Stimulated activated CD4-positive, alpha-beta T cell treated with anti-CD3 and anti-CD28 coated beads, Interleukin-1b, Interleukin-23, amount 100 ng/mL, for 48 hours (primary cell): ENCODE results near the gene TP53I3.
"Not testable (repeated sequence)": the region's sequence is repeated elsewhere in the genome, so short reads cannot be mapped to it uniquely, and the experiment has no call there.

Experiments used
- DNase-seq: peaks from one replicate; pipeline ENCODE4 v3.0.0-alpha.2; 2020

Gene TP53I3

GRCh38 chr2:24084386-24085199 is at the start of gene TP53I3:
TP53I3 (minus strand) TSS chr2:24084834; CDS start chr2:24084326, 508 bp downstream.
- DNase-seq = peak; percentile 75

GRCh38 chr2:24132543-24132942 is 47.9 kb upstream of the TP53I3 start:
- no peak for DNase-seq

- no peak for DNase-seq
These were observed 41.3 kb upstream of the TP53I3 start for GRCh38 chr2:24125956-24126355.

DNA sequence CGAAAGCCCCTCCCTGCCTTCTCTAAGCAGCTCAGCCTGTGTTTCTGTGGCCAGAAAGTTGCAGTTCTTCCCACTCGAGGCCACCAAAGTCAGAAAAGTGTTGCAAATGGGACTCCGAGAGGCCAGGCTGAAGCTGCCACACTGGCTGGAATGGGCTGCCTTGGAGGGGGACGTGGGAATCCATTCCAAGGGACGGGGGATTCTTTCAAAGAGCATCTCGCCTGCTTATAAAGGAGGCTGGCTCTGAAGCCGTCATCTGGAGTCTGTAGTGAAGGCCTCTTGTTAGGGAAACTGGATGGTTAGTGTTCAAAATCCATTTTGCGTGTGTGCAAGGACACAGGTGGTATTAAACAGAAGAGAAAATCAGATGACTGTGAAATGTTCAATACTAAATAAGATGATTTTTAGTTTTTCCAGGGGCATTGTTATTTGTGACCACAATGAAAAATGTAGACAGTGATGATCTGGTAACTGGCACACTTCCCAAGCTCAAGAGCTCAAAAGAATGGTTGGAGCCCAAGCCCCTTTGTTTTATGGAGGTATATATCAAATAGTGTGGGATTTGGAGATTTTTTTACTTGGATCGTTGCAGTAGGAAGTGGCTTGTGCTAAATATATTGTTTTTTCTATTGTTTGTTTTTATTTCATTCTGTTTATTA is 39.4 kb upstream of the TP53I3 start:
- DNase-seq = no peak

- peak; percentile 67 for DNase-seq
These were observed 38.7 kb upstream of the TP53I3 start, which contains the start of the genes FAM228B and PFN4 for GRCh38 chr2:24123195-24123921. FAM228B (plus strand) TSS chr2:24123469; CDS start chr2:24124362, 893 bp downstream. PFN4 (minus strand) TSS chr2:24123334; CDS start chr2:24122535, 799 bp downstream.

- DNase-seq = no peak
These were observed 37.9 kb upstream of the TP53I3 start for GRCh38 chr2:24122366-24123194.

- no peak for DNase-seq
These were observed 36.8 kb upstream of the TP53I3 start for GRCh38 chr2:24121469-24121868.

- no peak for DNase-seq
These were observed 36.4 kb upstream of the TP53I3 start for GRCh38 chr2:24121066-24121465.

DNA sequence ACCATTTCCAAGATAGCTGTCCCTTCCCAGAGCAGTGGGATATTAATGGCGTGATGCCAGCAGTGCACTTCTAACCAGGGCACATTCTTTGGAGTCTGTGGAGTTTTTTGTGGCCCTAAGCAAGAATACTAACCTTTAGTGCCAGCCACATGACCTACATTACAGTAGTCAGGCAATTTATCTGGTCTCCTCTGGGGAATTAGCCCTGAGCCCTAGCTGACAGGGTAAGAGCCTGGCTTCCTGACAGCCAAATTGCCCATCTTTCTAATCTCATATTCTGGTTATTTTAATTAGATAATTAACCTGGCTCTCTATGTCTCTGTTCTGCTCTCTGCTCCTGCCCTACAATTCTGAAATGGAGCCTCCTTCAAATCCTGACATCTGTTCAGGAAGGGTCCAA is 33.3 kb upstream of the TP53I3 start:
- no peak for DNase-seq

- DNase-seq = no peak
These were observed 30.4 kb upstream of the TP53I3 start for GRCh38 chr2:24115057-24115456.

DNA sequence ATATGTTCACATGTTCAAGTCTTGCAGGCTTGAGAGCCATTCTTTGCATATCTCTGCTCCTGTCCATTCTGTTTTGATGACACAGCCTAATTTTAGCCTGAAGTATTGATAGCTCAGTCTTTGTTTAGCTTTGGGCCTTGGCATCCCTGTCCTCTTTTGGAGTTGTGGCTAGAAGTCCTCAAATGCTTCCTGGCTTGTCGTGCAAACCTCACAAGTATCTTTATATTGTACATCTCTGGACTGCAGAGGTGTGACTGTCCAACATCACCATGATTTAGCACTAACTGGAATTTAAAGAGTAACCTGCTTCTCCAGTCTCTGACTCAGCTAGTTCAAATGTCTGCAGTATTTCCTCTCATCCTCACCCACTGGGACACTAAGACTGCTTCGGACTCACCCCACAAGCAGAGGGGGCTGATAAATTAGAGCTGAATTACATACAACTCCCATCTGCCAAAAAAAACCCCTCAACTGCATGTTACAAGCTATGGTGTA is 26.8 kb upstream of the TP53I3 start:
- DNase-seq = no peak

- no peak for DNase-seq
These were observed 26.1 kb upstream of the TP53I3 start for GRCh38 chr2:24110660-24111303.

GRCh38 chr2:24109431-24109830 is 24.8 kb upstream of the TP53I3 start:
- DNase-seq = not testable (repeated sequence)

GRCh38 chr2:24107336-24107735 is 22.7 kb upstream of the TP53I3 start:
- no peak for DNase-seq

- DNase-seq = no peak
These were observed 22.2 kb upstream of the TP53I3 start for GRCh38 chr2:24106786-24107185.

GRCh38 chr2:24105816-24106215 is 21.2 kb upstream of the TP53I3 start:
- DNase-seq = no peak

DNA sequence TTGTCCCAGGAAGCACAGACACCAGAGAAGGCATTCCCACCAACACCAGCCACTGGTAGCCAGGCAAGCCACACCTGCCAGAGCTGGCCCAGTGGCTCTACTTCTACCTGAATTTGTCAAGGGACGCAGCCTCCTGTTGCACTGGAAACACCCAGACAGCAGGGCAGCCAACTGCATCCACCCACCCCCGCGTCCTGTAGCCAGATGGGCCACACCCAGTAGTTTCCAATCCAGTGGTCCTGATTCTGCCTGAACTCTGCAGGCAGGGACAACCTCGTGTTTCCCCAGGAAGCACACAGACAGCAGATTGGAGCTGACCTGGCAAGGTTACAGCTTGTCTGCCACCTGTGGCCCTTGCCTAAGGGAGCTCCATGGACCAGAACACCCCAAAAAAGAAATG is 20.3 kb upstream of the TP53I3 start:
- no peak for DNase-seq

GRCh38 chr2:24104110-24104650 is 19.5 kb upstream of the TP53I3 start:
- no peak for DNase-seq

DNA sequence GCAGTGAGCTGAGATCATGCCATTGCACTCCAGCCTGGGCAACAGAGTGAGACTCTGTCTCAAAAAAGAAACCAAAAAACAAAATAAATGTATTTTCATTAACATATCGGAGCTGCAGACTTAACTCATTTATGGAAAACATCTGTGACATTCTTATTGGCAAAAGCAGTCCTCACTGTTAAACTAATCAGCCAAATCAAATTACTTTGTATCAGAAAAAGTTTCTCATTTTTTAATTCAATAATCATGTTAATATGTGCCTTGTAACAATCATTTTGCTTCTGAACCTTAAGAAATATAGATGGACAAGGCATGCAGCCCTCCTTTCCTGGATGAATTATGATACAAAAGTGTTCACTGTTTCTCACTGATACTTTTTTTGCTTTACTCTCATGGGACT is 18.0 kb upstream of the TP53I3 start:
- no peak for DNase-seq

GRCh38 chr2:24101992-24102391 is 17.4 kb upstream of the TP53I3 start:
- DNase-seq = no peak

DNA sequence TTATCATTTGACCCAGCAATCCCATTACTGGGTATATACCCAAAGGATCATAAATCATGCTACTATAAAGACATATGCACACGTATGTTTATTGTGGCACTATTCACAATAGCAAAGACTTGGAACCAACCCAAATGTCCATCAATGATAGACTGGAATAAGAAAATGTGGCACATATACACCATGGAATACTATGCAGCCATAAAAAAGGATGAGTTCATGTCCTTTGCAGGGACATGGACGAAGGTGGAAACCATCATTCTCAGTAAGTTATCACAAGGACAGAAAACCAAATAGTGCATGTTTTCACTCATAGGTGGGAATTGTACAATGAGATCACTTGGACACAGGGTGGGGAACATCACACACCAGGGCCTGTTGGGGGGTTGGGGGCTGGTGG is 16.1 kb upstream of the TP53I3 start:
- DNase-seq = not testable (repeated sequence)
